Measurements from ENCODE around the gene RFXANK.
"Not testable (repeated sequence)": the region's sequence is repeated elsewhere in the genome, so short reads cannot be mapped to it uniquely, and the experiment has no call there.

The RFXANK gene

GRCh38 chr19:19192078-19192882, at the start of gene RFXANK, which contains the start of gene BORCS8:
TSS of gene RFXANK (plus strand) at chr19:19192258. CDS start at chr19:19193947, 1,689 bp downstream.
TSS of gene BORCS8 (minus strand) at chr19:19192152. CDS start at chr19:19192117, 35 bp downstream.
- in situ Hi-C loops (cut with HindIII; ENCODE audit: low sequenced_read_pairs), result no loop called here
- peak; percentile 99 for DNase-seq (ENCODE audit: low read depth, low spot score)
- H3K4me3 ChIP-seq (ENCODE audit: low read depth, low read length), result peak within 1 kb of the TSS; percentile 99
- no peak for TF ChIP-seq CTCF (IDR thresholded peaks at IDR 0.05; ENCODE audit: low read depth, low read length)

- H3K4me3 ChIP-seq (ENCODE audit: low read depth, low read length), result no peak overlapping the region
- in situ Hi-C loops (cut with HindIII; ENCODE audit: low sequenced_read_pairs), result no loop called here
- no peak for TF ChIP-seq CTCF (IDR thresholded peaks at IDR 0.05; ENCODE audit: low read depth, low read length)
- DNase-seq (ENCODE audit: low read depth, low spot score), result no peak
Observed at GRCh38 chr19:19142347-19142746, 49.7 kb upstream of the RFXANK start.

- in situ Hi-C loops (cut with HindIII; ENCODE audit: low sequenced_read_pairs), result no loop called here
- no peak overlapping the region for H3K4me3 ChIP-seq (ENCODE audit: low read depth, low read length)
Observed at GRCh38 chr19:19145281-19145680, 46.8 kb upstream of the RFXANK start.

GRCh38 chr19:19145684-19146608, 46.1 kb upstream of the RFXANK start:
- DNase-seq (ENCODE audit: low read depth, low spot score), result peak; percentile 49
- in situ Hi-C loops (cut with HindIII; ENCODE audit: low sequenced_read_pairs), result no loop called here
- peak; percentile 98 for TF ChIP-seq CTCF (IDR thresholded peaks at IDR 0.05; ENCODE audit: low read depth, low read length)
- H3K4me3 ChIP-seq (ENCODE audit: low read depth, low read length), result no peak overlapping the region

More at GRCh38 chr19:19145281-19145680, 46.8 kb upstream of the RFXANK start:
- TF ChIP-seq CTCF (IDR thresholded peaks at IDR 0.05; ENCODE audit: low read depth, low read length), result no peak
- no peak for DNase-seq (ENCODE audit: low read depth, low spot score)

- no peak for TF ChIP-seq CTCF (IDR thresholded peaks at IDR 0.05; ENCODE audit: low read depth, low read length)
- no peak for DNase-seq (ENCODE audit: low read depth, low spot score)
- no peak overlapping the region for H3K4me3 ChIP-seq (ENCODE audit: low read depth, low read length)
- in situ Hi-C loops (cut with HindIII; ENCODE audit: low sequenced_read_pairs), result no loop called here
Observed at GRCh38 chr19:19146865-19147264, 45.2 kb upstream of the RFXANK start.

- no peak overlapping the region for H3K4me3 ChIP-seq (ENCODE audit: low read depth, low read length)
- TF ChIP-seq CTCF (IDR thresholded peaks at IDR 0.05; ENCODE audit: low read depth, low read length), result no peak
- in situ Hi-C loops (cut with HindIII; ENCODE audit: low sequenced_read_pairs), result no loop called here
- DNase-seq (ENCODE audit: low read depth, low spot score), result no peak
Observed at GRCh38 chr19:19147344-19147743, 44.7 kb upstream of the RFXANK start.

GRCh38 chr19:19148504-19148903, 43.6 kb upstream of the RFXANK start:
- H3K4me3 ChIP-seq (ENCODE audit: low read depth, low read length); in situ Hi-C loops (cut with HindIII; ENCODE audit: low sequenced_read_pairs); DNase-seq (ENCODE audit: low read depth, low spot score): not testable (repeated sequence)
